ENCODE results near the gene ADAM12. TPM values are rescaled to one million over a fixed set of nuclear protein-coding genes. Genes with fewer than 3 reads are reported as not detected.

The ADAM12 gene
- total and polyA plus RNA-seq, 2 of the 13 experiments (the other 11 are each of a cell fraction or from before 2014, with no cell fraction given) = not detected

DNA sequence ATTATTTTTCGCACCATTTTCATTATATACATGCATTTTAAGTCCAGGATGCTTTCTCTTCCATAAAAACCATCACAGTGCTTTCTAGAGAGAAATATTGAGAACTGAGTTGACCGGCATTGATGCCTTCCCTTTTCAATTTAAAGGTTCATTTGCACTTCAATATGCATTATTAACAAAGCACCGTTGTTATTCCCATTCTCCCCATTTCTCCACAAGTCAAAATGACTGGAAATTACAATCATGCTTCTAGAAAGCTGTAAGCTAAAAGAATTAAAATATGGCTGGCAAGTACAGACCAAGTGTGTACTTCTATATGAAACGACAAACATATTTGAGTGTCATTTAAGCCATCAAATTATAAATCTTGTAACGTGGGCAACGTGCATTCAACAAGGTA, 272.4 kb downstream of the ADAM12 start:
- no peak overlapping the region for H3K4me3 ChIP-seq (replicated peaks in 1 of 3; ENCODE audit: insufficient read depth in 1 of 3, low read depth in 2 of 3, low read length in 3 of 3)
- no peak for ATAC-seq
- ChIA-PET CTCF (ENCODE audit: low intra/inter-chr PET ratio, low total read pairs) (no interaction called here), POLR2A (no interaction called here)
- DNase-seq (ENCODE audit: low spot score) = no peak
- H4K20me1 ChIP-seq (ENCODE audit: insufficient read depth, low read length) = no peaks in the 10 kb centered on the region
- no peaks in the 10 kb centered on the region for H3K36me3 ChIP-seq (replicated peaks in 1 of 2; ENCODE audit: control insufficient read depth in 1 of 2, insufficient read depth in 2 of 2, low read length in 2 of 2)
- no TSS peak for BruUV-seq (replicated peaks)
- H3K9ac ChIP-seq (ENCODE audit: insufficient read depth, low read depth, low read length) = no peak overlapping the region
- intact Hi-C loops (cut with micrococcal nuclease; ENCODE audit: unreplicated experiment) (no loop called here), in situ Hi-C loops (cut with HindIII; ENCODE audit: extremely low pct_ligation_motif_present, low pct_unique_long_range_greater_than_20kb) (no loop called here)
- H3K4me2 ChIP-seq (ENCODE audit: low read depth, low read length) = no peak overlapping the region
- under 1% methylated on average over 6 of the region's 6 CpGs for WGBS (ENCODE audit: low lambda C conversion rate)
- H3K4me1 ChIP-seq (ENCODE audit: insufficient read depth, low read length) = no peaks in the 10 kb centered on the region
- H3K27me3 ChIP-seq (ENCODE audit: control insufficient read depth in 1 of 2, insufficient read depth in 2 of 2, low read length in 2 of 2) = peaks cover 0 to 3% of the 10 kb centered on the region in 2 experiments; a peak in 1 of 5 replicates
- H3K79me2 ChIP-seq (ENCODE audit: insufficient read depth, low read length) = no peaks in the 10 kb centered on the region
- no peaks in the 10 kb centered on the region for H3K9me3 ChIP-seq (ENCODE audit: low read length)
- no peak for FAIRE-seq
- H2AFZ ChIP-seq (ENCODE audit: low read length) = no peak overlapping the region
- no peak for TF ChIP-seq RELA (CRISPR knock-in tag; IDR thresholded peaks at IDR 0.05)
- no peak for TF ChIP-seq NFRKB (IDR thresholded peaks at IDR 0.05)
- TF ChIP-seq, protein P1, sequence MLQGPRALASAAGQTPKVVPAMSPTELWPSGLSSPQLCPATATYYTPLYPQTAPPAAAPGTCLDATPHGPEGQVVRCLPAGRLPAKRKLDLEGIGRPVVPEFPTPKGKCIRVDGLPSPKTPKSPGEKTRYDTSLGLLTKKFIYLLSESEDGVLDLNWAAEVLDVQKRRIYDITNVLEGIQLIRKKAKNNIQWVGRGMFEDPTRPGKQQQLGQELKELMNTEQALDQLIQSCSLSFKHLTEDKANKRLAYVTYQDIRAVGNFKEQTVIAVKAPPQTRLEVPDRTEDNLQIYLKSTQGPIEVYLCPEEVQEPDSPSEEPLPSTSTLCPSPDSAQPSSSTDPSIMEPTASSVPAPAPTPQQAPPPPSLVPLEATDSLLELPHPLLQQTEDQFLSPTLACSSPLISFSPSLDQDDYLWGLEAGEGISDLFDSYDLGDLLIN (CRISPR knock-in tag; IDR thresholded peaks at IDR 0.05; ENCODE audit: borderline replicate concordance) = no peak
- no peak for TF ChIP-seq ZNF143 (CRISPR knock-in tag; IDR thresholded peaks at IDR 0.05)
- no peak for TF ChIP-seq ZNF101 (CRISPR knock-in tag; IDR thresholded peaks at IDR 0.05; ENCODE audit: borderline replicate concordance, low read depth)
- TF ChIP-seq TSC22D2 (CRISPR knock-in tag; IDR thresholded peaks at IDR 0.05; ENCODE audit: borderline replicate concordance) = no peak
- TF ChIP-seq, protein P2, sequence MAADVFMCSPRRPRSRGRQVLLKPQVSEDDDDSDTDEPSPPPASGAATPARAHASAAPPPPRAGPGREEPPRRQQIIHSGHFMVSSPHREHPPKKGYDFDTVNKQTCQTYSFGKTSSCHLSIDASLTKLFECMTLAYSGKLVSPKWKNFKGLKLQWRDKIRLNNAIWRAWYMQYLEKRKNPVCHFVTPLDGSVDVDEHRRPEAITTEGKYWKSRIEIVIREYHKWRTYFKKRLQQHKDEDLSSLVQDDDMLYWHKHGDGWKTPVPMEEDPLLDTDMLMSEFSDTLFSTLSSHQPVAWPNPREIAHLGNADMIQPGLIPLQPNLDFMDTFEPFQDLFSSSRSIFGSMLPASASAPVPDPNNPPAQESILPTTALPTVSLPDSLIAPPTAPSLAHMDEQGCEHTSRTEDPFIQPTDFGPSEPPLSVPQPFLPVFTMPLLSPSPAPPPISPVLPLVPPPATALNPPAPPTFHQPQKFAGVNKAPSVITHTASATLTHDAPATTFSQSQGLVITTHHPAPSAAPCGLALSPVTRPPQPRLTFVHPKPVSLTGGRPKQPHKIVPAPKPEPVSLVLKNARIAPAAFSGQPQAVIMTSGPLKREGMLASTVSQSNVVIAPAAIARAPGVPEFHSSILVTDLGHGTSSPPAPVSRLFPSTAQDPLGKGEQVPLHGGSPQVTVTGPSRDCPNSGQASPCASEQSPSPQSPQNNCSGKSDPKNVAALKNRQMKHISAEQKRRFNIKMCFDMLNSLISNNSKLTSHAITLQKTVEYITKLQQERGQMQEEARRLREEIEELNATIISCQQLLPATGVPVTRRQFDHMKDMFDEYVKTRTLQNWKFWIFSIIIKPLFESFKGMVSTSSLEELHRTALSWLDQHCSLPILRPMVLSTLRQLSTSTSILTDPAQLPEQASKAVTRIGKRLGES (CRISPR knock-in tag; IDR thresholded peaks at IDR 0.05; ENCODE audit: borderline replicate concordance) = no peak
- no peak for TF ChIP-seq ATM (IDR thresholded peaks at IDR 0.05; ENCODE audit: borderline replicate concordance)
- no peak for TF ChIP-seq ATRX (CRISPR knock-in tag; IDR thresholded peaks at IDR 0.05; ENCODE audit: borderline replicate concordance)
- TF ChIP-seq AGO1 (IDR thresholded peaks at IDR 0.05; ENCODE audit: low read depth, low read length, poor library complexity, severe bottlenecking) = no peak
- TF ChIP-seq PHF5A (CRISPR knock-in tag; IDR thresholded peaks at IDR 0.05; ENCODE audit: low read depth, unreplicated experiment) = no peak
- no peak for TF ChIP-seq ZBTB2 (CRISPR knock-in tag; IDR thresholded peaks at IDR 0.05; ENCODE audit: low read depth)
- no peak for TF ChIP-seq SNAPC5 (CRISPR knock-in tag; IDR thresholded peaks at IDR 0.05; ENCODE audit: borderline replicate concordance)
- TF ChIP-seq ZNF800 (CRISPR knock-in tag; IDR thresholded peaks at IDR 0.05) = no peak
- TF ChIP-seq RXRB (CRISPR knock-in tag; IDR thresholded peaks at IDR 0.05; ENCODE audit: borderline replicate concordance) = no peak
- H3K27ac ChIP-seq (ENCODE audit: extremely low read length, insufficient read depth, low read length) = no peak overlapping the region
